Stimulated activated CD4-positive, alpha-beta T cell treated with anti-CD3 and anti-CD28 coated beads, Interleukin-1b, Interleukin-23, amount 100 ng/mL, for 1 hour (primary cell): ENCODE measurements around the gene GAGE10.
"Not testable (repeated sequence)": the region's sequence is repeated elsewhere in the genome, so short reads cannot be mapped to it uniquely, and the experiment has no call there.

ENCODE experiments used
- DNase-seq, 2 donors: peaks; one replicate each; pipeline ENCODE4 v3.0.0-alpha.2; 2020; ENCODE audit warnings: low read depth in 2 of 2

The GAGE10 gene

GRCh38 chrX:49276207-49276606 lies 27.2 kb upstream of the GAGE10 start:
- DNase-seq, result no peak

DNA sequence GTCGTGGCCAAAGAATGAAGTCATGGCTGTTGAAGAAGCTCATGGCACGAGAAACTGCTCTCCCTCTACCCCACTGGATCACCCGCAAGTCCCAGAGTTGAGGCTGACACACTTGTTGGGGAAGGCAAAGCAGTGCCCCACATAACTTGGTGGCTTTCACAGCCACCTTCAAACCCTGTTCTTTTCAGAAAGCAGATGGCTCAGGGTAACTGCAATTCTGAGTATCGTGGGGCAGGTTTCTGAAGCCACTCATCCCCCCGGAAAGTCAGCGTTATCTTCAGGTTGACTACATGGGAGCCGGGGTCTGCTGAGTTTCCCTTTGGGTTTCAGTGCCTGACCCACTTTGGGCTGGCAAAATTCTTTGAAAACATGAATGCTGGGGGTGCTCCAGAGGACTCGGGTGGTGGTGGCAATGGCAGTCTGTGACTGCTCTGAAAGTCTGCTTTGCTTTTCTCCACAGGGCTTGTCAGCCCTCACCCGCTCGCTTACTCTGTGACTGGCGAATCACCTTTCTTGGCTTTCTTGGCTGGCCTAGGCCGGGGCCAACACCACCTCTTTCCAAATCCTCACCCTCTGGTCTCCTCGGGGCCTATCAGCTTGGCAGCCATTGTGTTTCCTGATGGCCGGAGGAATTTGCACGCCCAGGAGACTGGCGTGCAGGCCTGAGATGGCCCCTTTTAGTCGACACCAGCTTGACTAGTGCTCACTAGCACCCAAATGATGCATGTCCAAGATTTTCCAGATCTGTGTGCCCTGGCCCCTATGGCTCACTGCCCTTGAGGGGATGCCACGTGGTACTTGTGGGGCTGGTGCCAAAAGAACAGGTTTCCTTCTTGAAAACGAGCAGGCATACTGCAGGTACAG lies 26.5 kb upstream of the GAGE10 start:
- DNase-seq, result no peak

DNA sequence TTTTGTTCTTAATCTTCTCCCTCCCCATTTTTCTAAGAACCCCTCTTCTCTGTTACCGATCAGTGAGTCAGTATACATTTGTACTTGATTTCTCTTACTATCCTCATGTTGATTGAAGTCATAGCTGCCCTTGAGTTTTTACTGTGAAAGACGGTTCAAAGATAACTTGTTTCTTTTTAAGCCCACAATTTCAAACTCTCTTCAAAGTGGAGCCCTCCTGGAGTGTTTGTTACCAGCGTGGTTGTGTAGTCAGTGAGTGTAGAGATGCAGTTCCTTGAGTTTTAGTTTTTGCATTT lies 26.0 kb upstream of the GAGE10 start:
- DNase-seq, result no peak

DNA sequence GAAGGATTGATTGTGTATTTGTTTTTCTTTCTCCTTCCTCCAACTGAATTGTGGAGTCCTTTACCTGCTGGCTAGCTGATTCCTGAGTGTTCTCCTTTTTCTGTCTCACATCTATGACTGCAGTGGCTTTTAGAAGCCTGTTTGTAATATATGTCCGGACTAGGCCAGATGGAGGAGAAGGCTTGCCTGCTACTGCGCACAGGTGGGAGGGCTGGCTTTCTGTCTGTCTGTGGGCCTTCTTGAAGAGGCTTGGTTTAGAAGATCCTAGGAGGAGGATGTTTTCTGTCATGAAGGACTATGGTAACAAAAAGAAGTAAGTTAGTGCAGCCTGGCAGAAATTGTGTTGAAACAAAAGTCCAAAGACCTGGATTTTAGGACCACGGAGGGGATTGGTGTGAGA lies 25.4 kb upstream of the GAGE10 start:
- no peak for DNase-seq

GRCh38 chrX:49282647-49283011 lies 20.8 kb upstream of the GAGE10 start:
- no peak for DNase-seq

GRCh38 chrX:49284212-49284611 lies 19.2 kb upstream of the GAGE10 start:
- DNase-seq, result no peak

GRCh38 chrX:49286136-49286535 lies 17.3 kb upstream of the GAGE10 start:
- DNase-seq, result no peak

DNA sequence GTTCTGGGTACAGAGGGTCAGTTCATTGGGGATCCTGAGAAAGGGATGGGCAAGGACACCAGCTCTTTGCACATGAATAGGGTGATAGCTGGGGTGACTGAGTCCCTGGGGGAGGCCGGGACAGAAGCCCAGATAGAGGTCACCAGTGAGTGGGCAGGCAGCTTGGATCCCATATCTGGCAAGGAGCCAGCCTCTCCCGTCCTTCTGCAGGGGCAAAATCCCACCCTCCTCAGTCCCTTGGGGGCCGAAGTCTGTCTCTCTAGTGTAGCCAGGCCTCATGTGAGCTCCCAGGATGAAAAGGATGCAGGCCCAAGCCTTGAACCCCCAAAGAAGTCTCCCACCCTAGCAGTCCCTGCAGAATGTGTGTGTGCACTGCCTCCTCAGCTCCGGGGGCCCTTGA lies 16.9 kb upstream of the GAGE10 start:
- DNase-seq, result no peak

- DNase-seq, result no peak
Measured at GRCh38 chrX:49287665-49288064, 15.8 kb upstream of the GAGE10 start.

DNA sequence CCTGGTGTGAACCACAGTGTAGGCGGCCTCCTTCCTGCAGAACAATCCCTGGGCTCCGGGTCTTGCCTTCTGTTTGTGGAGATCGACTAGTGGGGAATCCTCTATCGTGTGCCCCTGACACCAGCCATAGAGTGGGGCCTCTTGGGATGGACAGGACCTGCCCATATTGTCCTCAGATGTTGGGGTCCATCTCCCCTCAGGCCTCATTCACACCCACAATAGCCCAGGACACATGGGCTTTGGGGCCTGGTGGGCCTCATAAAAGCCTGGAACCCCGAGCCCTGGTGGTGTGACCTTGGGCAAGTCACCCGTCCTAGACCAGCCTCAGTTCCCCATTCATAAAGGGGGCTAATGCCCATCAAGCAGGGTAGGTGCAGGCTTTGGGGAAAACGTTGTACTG lies 13.2 kb upstream of the GAGE10 start:
- no peak for DNase-seq

DNA sequence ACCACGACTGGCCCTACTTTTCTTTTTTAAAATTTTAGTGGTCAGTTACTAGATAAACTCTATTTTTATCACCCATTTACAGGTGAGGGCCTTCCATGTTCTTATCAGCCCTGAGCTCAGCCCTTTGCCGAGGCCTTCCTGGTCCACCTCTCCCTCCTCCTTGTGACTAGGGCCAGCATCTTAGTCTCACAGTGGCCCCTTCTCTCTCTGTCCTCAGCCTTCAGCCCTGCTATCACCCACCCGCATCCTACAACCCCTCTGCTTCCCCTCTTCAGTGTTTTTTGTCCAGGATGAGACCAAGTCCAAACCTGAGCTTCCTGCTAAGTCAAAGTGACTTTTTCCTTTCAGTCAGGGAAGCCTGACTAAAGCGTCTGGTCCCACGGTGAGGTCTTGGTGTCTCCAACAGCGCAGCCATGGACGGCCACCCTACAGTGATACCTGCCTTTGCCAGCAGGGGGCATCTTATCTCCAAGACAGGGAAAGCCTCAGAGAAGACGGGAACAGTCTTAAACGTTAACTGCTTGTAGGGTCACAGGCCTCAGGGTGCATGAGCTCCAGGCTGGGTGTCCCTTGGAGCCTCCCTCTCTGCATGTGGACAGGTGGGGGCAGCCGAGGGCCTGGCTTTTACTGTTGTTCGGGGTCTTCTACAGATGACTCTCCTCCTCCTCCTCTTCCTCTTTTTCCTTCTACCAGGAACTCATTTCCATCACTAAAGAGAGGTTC lies 11.7 kb upstream of the GAGE10 start:
- DNase-seq, result peak; percentile 38 to 40

DNA sequence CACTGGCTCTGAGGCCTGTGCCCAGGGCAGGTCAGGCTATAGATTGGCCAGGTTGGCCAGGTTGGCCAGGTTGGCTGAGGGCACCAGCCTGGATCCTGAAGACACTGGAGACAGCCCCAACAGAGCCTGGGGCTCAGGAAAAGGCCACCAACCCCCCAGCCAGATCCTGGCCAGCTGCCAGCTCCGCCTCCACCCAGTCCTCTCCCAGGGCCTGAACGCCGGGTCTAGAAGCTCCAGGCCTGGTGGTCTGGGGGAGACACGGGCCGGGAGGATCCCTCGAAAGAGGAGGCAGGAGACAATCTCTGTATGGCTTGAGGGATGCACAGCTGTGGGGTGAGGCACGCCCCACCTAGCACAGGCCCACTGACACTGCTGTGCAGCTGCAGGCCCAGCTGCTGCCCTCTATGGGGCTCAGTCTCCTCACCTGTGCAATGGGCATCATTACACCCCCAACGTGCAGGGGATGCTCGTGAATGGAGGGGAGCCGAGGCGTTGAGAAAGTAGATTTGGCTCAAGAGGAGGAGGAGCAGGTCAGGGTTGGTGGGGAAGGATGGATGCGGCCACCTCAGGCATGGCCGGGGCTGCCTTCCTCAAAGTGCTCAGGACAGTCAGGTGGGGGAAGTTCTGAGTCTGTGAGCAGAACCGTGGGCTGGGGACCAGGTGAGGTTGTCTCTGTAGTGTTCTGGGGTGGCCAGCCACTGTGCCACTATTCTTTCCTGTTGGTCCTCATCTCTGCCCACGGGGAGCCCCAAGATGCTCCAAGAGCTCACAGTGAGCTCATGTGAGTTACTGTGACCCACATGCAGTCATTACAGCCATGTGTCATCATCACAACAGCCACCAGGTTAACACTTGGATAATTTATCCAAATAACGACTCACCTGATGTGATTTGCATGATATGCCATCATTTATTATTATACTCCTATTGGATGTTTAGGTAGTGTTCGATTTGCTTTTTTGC lies 10.8 kb upstream of the GAGE10 start:
- DNase-seq, result no peak

GRCh38 chrX:49299293-49299692 lies 4.2 kb upstream of the GAGE10 start:
- not testable (repeated sequence) for DNase-seq

DNA sequence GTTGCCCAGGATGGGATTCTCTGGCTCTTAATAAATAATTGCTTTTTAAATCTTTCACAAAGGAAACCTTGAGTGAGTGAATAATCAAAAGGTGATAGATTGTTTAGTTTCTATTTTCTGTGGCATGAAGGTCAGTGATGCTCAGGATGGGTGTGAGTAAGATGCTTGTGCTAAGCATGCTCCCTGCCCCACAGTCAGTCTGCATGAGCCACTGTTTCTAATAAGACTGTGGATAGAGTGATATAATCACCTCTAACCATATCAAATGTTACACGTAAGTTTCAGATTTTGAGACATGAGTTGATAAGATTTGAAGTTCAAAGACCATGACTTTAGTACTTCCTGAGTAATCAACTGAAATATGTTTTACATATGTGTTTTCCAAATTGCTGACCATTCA lies 2.7 kb upstream of the GAGE10 start:
- no peak for DNase-seq

DNA sequence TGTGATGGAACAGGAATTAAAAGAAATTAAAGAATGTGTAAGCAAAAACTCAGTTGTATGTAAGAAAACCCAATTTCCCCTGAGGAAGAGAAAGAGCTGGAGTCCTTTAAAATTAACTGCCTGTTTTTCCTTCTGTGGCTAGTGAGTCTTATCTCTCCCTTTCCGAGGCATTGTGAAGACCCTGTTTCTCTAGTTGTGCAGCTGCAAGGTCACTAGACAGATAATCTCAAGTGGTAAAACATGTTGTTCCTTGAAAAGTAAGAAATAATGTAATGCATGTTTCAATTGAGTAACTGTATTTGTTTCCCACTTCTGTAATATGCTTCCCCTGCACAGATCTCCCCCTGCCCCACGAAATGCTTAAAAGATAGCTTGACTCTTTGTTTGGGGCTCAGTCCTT lies 4.3 kb downstream of the GAGE10 start:
- not testable (repeated sequence) for DNase-seq

- no peak for DNase-seq
Measured at GRCh38 chrX:49308604-49309269, 5.3 kb downstream of the GAGE10 start.

DNA sequence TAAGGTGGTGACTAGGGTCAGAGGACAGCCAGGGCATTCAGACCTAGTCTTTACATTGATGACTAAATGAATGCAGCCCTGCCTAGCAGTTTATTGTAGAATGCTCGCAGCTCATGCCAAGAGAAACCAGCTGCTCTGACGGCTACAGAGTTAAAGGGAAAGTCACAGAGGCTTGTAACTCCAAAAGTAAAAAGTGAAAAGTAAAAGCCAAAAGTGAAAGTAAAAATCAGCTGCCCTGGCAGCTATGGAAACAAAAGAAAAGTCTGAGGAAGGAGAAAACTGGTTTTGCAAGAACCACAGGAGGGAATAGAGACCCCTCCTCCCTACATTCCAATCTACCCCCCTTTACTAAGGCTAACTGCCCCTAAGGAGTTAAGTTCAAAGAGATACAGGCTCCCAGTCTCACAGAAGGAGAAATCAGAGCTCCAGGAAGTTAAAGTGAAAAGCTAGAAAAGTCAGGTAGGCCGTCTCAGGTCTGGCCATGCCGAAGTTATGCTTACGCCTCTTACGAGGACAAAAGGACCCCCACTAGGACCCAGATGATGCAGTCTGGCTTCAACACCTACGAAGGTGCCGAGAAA lies 6.0 kb downstream of the GAGE10 start:
- no peak for DNase-seq

DNA sequence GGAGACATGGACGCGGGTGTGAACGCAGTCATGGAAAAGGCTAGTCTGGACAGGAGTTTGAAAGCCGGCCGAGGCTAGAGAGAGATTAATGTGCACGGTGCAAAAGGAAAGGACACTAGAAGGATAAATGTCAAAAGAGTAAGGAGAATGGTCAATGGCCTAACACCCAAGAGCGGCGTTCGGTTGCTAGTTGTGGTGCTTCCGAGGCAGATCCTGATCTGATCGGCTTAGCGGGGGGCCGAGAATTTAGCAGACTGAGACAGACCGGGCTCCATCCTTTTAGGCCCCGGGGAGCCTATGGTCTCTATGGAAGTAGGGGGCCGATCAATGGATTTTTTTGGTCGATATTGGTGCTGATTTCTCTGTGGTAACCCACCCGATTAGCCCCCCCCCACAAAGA lies 6.9 kb downstream of the GAGE10 start:
- DNase-seq, result no peak

- no peak for DNase-seq
Measured at GRCh38 chrX:49312176-49312575, 8.7 kb downstream of the GAGE10 start.

GRCh38 chrX:49316085-49316484 lies 12.6 kb downstream of the GAGE10 start:
- no peak for DNase-seq

GRCh38 chrX:49321737-49322136 lies 18.3 kb downstream of the GAGE10 start, which contains the start of gene GAGE12J:
TSS of gene GAGE12J (plus strand) at chrX:49322037. CDS start at chrX:49323194, 1,157 bp downstream.
- DNase-seq, result not testable (repeated sequence)
